Hepatocyte (in vitro differentiated cells): ENCODE measurements around the gene GJD4.

Experiments
- EZH2 ChIP-seq: fragments of 200-600 bp; sonication (generic); IDR thresholded peaks from 2 replicates; pipeline ENCODE4 v1.6.1; 2016; ENCODE audit warnings: antibody characterized with exemption, mild to moderate bottlenecking, borderline replicate concordance
- TF ChIP-seq, protein P1 (sequence below): fragments of 200-600 bp; sonication (generic); IDR thresholded peaks from 2 replicates; pipeline ENCODE4 v1.5.1; 2016; ENCODE audit warnings: antibody characterized with exemption, mild to moderate bottlenecking; ENCODE audit not compliant: poor library complexity

DNA sequence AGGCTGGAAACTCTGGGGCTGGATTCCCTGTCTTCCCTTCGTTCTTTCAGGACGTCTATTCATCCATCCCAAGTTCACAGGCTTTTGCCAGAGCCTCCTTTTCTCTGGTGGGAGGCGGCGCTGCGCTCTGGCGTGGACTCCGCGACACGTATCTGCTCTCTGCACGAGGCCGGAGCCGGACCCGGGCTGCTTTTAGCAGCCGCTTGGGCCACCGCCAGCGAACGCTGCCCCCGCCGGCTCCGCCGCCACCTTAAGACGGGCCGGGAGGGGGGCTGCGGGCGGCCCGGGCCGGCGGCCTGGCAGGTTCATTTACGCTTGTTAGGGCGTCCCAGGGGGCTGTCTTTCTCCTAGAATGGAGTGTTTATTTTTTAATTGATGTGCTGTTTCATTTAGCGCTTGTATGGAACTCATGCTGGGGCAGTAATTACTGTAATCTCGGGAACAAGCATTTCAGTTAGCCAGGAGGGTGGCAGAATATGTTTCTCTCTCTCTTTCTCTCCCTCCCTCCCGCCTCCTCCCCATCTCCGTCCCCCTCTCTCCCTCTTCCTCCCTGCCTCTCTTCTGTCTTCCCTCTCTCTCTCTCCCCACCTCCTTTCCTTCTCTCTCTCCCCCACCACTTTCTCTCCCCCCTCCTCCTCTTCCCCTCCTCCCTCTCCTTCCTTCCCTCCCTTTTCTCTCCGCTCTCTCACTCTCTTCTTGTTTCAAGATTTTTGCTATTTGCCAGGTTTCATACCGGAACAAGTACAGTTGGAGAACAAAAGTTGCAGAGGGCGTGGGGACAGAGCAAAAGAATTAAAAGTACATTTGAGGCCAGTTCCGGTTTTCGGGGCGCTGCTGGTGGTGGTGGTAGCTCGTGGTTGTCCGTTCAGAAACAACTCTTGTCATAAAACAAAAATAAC lies 38.3 kb downstream of the GJD4 start:
- TF ChIP-seq, protein P1, sequence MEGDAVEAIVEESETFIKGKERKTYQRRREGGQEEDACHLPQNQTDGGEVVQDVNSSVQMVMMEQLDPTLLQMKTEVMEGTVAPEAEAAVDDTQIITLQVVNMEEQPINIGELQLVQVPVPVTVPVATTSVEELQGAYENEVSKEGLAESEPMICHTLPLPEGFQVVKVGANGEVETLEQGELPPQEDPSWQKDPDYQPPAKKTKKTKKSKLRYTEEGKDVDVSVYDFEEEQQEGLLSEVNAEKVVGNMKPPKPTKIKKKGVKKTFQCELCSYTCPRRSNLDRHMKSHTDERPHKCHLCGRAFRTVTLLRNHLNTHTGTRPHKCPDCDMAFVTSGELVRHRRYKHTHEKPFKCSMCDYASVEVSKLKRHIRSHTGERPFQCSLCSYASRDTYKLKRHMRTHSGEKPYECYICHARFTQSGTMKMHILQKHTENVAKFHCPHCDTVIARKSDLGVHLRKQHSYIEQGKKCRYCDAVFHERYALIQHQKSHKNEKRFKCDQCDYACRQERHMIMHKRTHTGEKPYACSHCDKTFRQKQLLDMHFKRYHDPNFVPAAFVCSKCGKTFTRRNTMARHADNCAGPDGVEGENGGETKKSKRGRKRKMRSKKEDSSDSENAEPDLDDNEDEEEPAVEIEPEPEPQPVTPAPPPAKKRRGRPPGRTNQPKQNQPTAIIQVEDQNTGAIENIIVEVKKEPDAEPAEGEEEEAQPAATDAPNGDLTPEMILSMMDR: no peak
- TF ChIP-seq EZH2: no peak
